Colon (tissue), 2 donors: Measurements from ENCODE around the gene FOXRED1.
"Not testable (repeated sequence)": the region's sequence is repeated elsewhere in the genome, so short reads cannot be mapped to it uniquely, and the experiment has no call there.

Experiments used
- FAIRE-seq: peaks from 2 replicates; lab custom pipeline; 2012; peaks lifted over from hg19 to GRCh38; lab: Jason Lieb, UNC
- donor health status: control.
- donor health status: control.

FOXRED1 gene

GRCh38 chr11:126277780-126278179, 8.8 kb downstream of the FOXRED1 start:
- no peak for FAIRE-seq

- FAIRE-seq = no peak
These were observed 10.2 kb downstream of the FOXRED1 start for GRCh38 chr11:126279191-126279590.

GRCh38 chr11:126280595-126280994, 11.6 kb downstream of the FOXRED1 start:
- no peak for FAIRE-seq

GRCh38 chr11:126281245-126281644, 12.3 kb downstream of the FOXRED1 start:
- no peak for FAIRE-seq

GRCh38 chr11:126281666-126282175, 12.8 kb downstream of the FOXRED1 start:
- FAIRE-seq = no peak

GRCh38 chr11:126282361-126282735, 13.4 kb downstream of the FOXRED1 start:
- no peak for FAIRE-seq

GRCh38 chr11:126282736-126283591, 14.0 kb downstream of the FOXRED1 start, which contains the start of gene TIRAP:
TIRAP (plus strand) TSS chr11:126283093; CDS start chr11:126290895, 7,802 bp downstream.
- FAIRE-seq = no peak

- FAIRE-seq = no peak
These were observed 15.9 kb downstream of the FOXRED1 start for GRCh38 chr11:126284829-126285228.

- FAIRE-seq = no peak
These were observed 19.3 kb downstream of the FOXRED1 start for GRCh38 chr11:126288237-126288636.

GRCh38 chr11:126290887-126291286, 21.9 kb downstream of the FOXRED1 start:
- no peak for FAIRE-seq

GRCh38 chr11:126293726-126294125, 24.8 kb downstream of the FOXRED1 start:
- FAIRE-seq = no peak

GRCh38 chr11:126297004-126297403, 28.1 kb downstream of the FOXRED1 start:
- FAIRE-seq = no peak

GRCh38 chr11:126303623-126304456, 34.9 kb downstream of the FOXRED1 start, which contains the start of gene DCPS:
DCPS (plus strand) TSS chr11:126304060; CDS start chr11:126304081, 21 bp downstream.
- no peak for FAIRE-seq

GRCh38 chr11:126304457-126305075, 35.6 kb downstream of the FOXRED1 start:
- no peak for FAIRE-seq

GRCh38 chr11:126305699-126306098, 36.7 kb downstream of the FOXRED1 start:
- no peak for FAIRE-seq

GRCh38 chr11:126307706-126308105, 38.8 kb downstream of the FOXRED1 start:
- FAIRE-seq = no peak

GRCh38 chr11:126308271-126308671, 39.3 kb downstream of the FOXRED1 start:
- FAIRE-seq = no peak

- FAIRE-seq = not testable (repeated sequence)
These were observed 39.8 kb downstream of the FOXRED1 start for GRCh38 chr11:126308771-126309170.

GRCh38 chr11:126310200-126310991, 41.4 kb downstream of the FOXRED1 start:
- no peak for FAIRE-seq

GRCh38 chr11:126310992-126311310, 42.0 kb downstream of the FOXRED1 start:
- FAIRE-seq = no peak
